ENCODE measurements around the gene ADAMTS12.

GRCh38 chr5:33937017-33937706, 45.4 kb upstream of the ADAMTS12 start:
- TF ChIP-seq JUNB (IDR thresholded peaks at IDR 0.05; ENCODE audit: unreplicated experiment) (no peak), CTCF (conservative IDR thresholded peaks at IDR 0.05; ENCODE audit: low read depth in 2 of 2) (no peak), EZH2 (IDR thresholded peaks at IDR 0.05; ENCODE audit: low read depth, unreplicated experiment) (no peak)

Data from GM23338 (cell line).